ENCODE data around the gene TAS2R38.

Gene TAS2R38

GRCh38 chr7:141976524-141977245, 3.1 kb upstream of the TAS2R38 start:
- DNase-seq (ENCODE audit: low read depth in 2 of 2) = no peak

GRCh38 chr7:141975806-141976523, 2.4 kb upstream of the TAS2R38 start:
- peak; percentile 13 to 38 for DNase-seq (ENCODE audit: low read depth in 2 of 2)

- DNase-seq (ENCODE audit: low read depth in 2 of 2) = no peak
These were observed 1.3 kb upstream of the TAS2R38 start for GRCh38 chr7:141974831-141975230.

GRCh38 chr7:141960687-141961422, 12.7 kb downstream of the TAS2R38 start:
- no peak for DNase-seq (ENCODE audit: low read depth in 2 of 2)

GRCh38 chr7:141956084-141956483, 17.5 kb downstream of the TAS2R38 start:
- DNase-seq (ENCODE audit: low read depth in 2 of 2) = no peak

- DNase-seq (ENCODE audit: low read depth in 2 of 2) = no peak
These were observed 19.2 kb downstream of the TAS2R38 start for GRCh38 chr7:141954334-141954733.

- DNase-seq (ENCODE audit: low read depth in 2 of 2) = no peak
These were observed 21.1 kb downstream of the TAS2R38 start for GRCh38 chr7:141952461-141952860.

GRCh38 chr7:141950806-141951205, 22.8 kb downstream of the TAS2R38 start:
- no peak for DNase-seq (ENCODE audit: low read depth in 2 of 2)

GRCh38 chr7:141949911-141950310, 23.7 kb downstream of the TAS2R38 start:
- no peak for DNase-seq (ENCODE audit: low read depth in 2 of 2)

GRCh38 chr7:141949451-141949850, 24.1 kb downstream of the TAS2R38 start:
- no peak for DNase-seq (ENCODE audit: low read depth in 2 of 2)

GRCh38 chr7:141949021-141949420, 24.6 kb downstream of the TAS2R38 start:
- DNase-seq (ENCODE audit: low read depth in 2 of 2) = no peak

GRCh38 chr7:141946796-141947195, 26.8 kb downstream of the TAS2R38 start, which contains the start of gene CLEC5A:
Gene CLEC5A, minus strand, starts transcription at chr7:141946974. Its CDS starts 682 bp downstream, at chr7:141946292.
- no peak for DNase-seq (ENCODE audit: low read depth in 2 of 2)

- DNase-seq (ENCODE audit: low read depth in 2 of 2) = no peak
These were observed 28.2 kb downstream of the TAS2R38 start for GRCh38 chr7:141945356-141945755.

- DNase-seq (ENCODE audit: low read depth in 2 of 2) = no peak
These were observed 28.8 kb downstream of the TAS2R38 start for GRCh38 chr7:141944811-141945210.

- DNase-seq (ENCODE audit: low read depth in 2 of 2) = no peak
These were observed 29.7 kb downstream of the TAS2R38 start for GRCh38 chr7:141943846-141944245.

- DNase-seq (ENCODE audit: low read depth in 2 of 2) = no peak
These were observed 32.5 kb downstream of the TAS2R38 start for GRCh38 chr7:141941075-141941474.

- DNase-seq (ENCODE audit: low read depth in 2 of 2) = no peak
These were observed 43.4 kb downstream of the TAS2R38 start for GRCh38 chr7:141930211-141930610.

- no peak for DNase-seq (ENCODE audit: low read depth in 2 of 2)
These were observed 44.8 kb downstream of the TAS2R38 start for GRCh38 chr7:141928845-141929195.

GRCh38 chr7:141928146-141928844, 45.3 kb downstream of the TAS2R38 start:
- DNase-seq (ENCODE audit: low read depth in 2 of 2) = no peak

Measured in stimulated activated CD8-positive, alpha-beta memory T cell treated with anti-CD3 and anti-CD28 coated beads, Interleukin-7, amount 100 ng/mL, for 1 hour (primary cell).